ENCODE results near the gene SHROOM2.

Gene SHROOM2

GRCh38 chrX:9882669-9883446 lies 96.6 kb downstream of the SHROOM2 start:
- no peak for TF ChIP-seq CTCF (conservative IDR thresholded peaks at IDR 0.05)
- no peak overlapping the region for H3K27ac ChIP-seq

GRCh38 chrX:9884031-9884779 lies 98.0 kb downstream of the SHROOM2 start:
- no peak overlapping the region for H3K27ac ChIP-seq
- TF ChIP-seq CTCF (conservative IDR thresholded peaks at IDR 0.05): no peak

- TF ChIP-seq CTCF (conservative IDR thresholded peaks at IDR 0.05): peak; percentile 77
- H3K27ac ChIP-seq: no peak overlapping the region
These were observed 98.9 kb downstream of the SHROOM2 start for GRCh38 chrX:9885150-9885549.

GRCh38 chrX:9887659-9888297 lies 101.5 kb downstream of the SHROOM2 start:
- no peak for TF ChIP-seq CTCF (conservative IDR thresholded peaks at IDR 0.05)
- H3K27ac ChIP-seq: no peak overlapping the region

- no peak for TF ChIP-seq CTCF (conservative IDR thresholded peaks at IDR 0.05)
- no peak overlapping the region for H3K27ac ChIP-seq
These were observed 102.8 kb downstream of the SHROOM2 start for GRCh38 chrX:9888953-9889470.

- H3K27ac ChIP-seq: no peak overlapping the region
- no peak for TF ChIP-seq CTCF (conservative IDR thresholded peaks at IDR 0.05)
These were observed 104.5 kb downstream of the SHROOM2 start for GRCh38 chrX:9890681-9891091.
